Stimulated activated CD4-positive, alpha-beta T cell treated with anti-CD3 and anti-CD28 coated beads, Interleukin-4, amount 100 ng/mL, for 48 hours (primary cell): ENCODE measurements around the gene WDFY4.

Source experiments
- DNase-seq, 2 donors: peaks; one replicate each; pipeline ENCODE4 v3.0.0-alpha.2; 2020; ENCODE audit warnings: low read depth in 2 of 2

The WDFY4 gene

DNA sequence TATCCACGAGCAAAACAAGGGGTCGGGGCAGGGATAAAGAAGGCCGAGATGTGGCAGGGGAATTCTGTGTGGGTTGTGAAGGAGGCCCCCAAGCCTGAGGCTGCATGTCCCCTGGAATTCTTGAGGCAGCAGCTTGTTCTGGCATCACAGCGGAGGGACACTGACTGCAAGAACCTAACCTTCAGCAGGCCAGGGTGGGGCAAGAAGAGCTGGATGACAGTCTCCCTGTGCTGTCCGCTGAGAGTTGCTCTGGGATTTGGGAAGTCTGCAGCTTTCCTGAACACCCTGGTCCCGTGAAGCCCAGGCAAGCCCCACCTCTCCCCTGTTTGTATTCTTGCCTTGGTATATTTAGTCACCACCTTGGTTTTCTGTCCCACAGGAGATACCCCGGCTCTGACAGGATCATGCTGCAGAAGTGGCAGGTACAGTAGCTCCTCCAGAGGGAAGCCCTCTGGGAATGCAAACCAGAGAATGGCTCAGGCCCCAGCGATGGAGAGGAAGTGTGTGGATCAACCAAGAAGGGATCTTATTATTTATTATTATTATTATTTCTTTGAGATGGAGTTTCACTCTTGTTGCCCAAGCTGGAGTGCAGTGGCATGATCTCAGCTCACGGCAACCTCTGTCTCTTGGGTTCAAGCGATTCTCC, 256.9 kb downstream of the WDFY4 start:
- no peak for DNase-seq

DNA sequence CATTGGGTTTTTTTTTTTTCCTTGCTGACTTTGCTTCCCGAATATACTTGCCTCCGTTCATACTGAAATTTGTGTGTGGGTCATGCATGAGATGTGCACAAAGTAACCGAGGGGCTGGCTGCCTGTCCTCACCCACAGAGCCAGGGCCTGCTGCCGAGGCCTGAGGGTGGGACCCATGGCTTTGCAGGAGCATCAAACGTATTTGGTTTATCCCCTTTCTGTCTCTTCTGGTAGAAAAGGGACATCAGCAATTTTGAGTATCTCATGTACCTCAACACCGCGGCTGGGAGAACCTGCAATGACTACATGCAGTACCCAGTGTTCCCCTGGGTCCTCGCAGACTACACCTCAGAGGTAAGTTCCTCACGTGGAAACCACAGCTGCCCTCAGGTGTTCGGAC, 258.4 kb downstream of the WDFY4 start:
- no peak for DNase-seq

DNA sequence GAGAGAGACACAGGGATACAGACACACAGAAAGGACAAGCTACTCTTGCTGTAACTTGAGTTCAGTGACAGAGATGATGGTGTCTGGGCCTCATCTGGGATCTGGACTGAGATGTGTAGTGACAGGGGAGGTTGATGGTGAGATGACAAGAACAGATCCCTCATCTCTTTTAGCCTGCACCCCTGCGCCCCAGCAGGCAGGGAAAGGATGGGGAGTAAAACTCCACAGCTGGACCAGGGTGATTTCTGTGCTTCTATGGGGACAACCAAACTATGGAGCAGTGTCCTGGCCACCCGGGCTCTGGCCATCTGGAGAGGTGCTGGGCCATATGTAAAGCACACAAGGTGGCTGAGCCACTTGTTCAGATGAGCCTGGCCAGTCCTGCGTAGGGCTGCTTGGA, 259.5 kb downstream of the WDFY4 start:
- DNase-seq: no peak

DNA sequence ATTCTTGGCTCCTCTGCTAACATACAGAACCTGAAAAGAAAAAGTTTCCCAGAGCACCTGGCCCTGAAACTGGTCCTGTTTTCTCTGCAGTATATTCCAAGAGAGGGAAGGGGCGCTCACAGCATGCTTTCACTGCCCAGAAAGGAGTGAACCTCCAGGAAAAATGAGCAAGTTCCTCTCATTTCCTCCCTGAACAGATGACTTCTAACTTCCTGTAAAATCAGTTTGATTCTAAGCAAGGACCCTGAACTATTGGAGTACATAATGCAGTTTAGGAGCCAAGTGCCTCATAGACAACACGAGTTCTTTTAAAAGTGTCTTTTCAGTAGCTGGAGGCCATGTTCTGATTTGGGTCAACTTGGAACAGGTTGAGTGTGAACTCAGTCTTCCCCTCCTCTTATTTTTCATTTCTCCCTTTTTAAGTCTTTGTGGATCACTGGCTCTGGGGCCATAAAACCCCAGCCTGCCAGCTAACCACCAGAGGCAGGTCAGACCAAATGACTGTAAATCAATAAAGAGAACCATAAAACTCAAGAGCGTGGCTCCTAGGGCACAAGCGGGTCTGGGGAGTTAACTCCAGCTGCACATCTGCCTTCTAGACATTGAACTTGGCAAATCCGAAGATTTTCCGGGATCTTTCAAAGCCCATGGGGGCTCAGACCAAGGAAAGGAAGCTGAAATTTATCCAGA, 260.9 kb downstream of the WDFY4 start:
- no peak for DNase-seq

DNA sequence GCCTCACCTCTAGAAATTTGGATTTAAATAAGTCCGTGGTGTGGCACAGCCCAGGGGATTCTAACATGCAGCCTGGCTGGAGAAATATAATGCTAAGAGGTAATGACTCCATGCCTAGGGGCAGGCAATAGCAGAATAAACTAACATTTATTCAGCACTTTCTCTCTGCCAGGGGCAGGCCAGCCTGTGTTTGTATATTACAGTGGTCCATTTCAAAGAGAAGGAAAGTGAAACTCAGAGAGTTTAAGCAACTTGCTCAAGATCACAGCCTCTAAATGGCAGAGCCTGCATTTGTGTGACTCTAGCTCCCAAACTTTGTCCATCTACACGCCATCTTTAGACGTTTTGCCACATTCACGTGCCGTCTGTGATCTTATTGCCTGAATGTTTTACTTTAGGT, 261.7 kb downstream of the WDFY4 start:
- no peak for DNase-seq

DNA sequence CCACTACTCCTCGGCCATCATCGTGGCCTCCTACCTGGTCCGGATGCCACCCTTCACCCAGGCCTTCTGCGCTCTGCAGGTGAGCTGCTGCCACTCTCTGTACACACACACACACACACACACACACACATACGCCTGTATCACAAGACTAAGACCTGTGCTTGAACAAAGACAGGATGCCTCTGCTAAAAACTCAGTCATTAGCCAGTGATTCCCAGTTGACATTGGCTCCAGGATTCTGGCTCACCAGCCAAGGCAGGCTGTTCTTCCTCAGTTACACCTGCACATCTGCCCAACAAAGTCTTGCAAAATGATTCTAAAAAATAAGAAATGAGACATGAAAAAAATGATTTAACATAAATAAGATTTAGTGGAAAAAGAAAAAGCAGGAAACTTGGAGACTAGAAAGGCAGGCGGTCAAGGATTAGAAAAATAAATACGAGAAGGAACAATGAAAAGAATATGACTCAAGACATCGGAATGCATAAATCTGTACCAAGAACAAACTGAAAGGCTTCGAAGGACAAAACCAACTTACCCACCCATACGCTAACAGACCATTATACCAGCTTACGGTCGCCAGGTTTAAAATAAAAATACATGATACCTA, 262.3 kb downstream of the WDFY4 start:
- DNase-seq: no peak

DNA sequence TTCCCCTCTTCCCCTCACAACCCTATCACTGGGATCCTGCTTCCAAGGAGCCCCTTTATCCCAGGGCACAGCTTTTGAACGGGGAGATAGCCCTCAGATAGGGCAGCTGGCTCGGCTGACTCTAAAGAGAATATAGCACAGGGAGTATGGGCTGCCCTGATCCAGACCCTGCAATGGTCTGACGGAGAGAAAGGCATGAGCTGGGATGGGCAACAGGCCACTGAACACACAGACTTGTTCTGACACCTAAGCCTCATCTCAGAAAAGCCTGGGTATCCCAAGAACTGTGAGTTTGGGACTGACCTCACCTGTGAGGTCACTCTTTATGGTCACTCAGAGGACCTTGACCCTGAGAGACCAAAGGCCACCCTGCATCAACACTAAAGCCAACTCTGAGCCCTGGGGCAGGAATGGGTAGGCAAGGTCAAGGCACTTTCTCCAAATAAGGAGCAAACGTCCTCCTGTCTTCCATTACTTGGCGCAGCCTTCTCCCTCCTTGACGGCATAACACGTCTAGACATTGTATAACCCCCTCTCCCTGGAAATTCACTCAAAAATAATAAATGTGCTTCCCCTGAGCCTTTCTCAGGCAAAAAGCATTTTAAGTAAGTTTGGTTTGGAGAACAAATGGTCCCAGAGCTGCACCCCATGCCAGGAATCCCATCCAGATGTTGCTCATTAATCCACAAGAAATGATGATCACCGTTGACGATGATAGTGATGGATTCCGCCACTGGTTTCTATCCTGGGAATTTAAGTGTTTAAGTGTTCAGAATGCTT, 263.2 kb downstream of the WDFY4 start:
- no peak for DNase-seq

DNA sequence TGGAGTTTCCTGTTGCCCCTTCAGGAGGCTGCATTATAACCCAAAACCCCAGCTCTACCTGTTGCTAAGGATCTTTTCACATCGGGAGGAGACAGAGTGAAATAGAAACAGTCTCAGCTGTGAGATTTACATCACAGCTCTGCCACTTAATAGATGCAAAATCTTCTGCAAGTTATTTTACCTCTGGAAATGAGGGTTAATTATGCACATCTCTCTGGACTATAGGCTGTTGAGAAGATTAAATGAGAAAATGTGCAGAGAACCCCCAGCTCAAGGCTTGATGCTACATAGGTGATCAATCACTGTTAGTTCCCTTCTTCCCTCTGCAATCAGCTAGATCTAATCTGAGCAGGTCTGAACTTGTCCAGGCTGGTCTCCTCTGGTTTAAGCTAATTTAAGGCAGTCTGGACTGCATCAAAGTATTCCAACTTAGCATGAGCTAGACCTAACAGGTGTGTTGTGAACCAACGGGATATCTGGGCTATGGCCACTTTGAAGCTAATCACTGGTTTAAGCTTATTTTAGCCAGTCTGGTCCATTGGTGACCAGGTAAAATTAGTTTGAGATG, 263.9 kb downstream of the WDFY4 start:
- no peak for DNase-seq

DNA sequence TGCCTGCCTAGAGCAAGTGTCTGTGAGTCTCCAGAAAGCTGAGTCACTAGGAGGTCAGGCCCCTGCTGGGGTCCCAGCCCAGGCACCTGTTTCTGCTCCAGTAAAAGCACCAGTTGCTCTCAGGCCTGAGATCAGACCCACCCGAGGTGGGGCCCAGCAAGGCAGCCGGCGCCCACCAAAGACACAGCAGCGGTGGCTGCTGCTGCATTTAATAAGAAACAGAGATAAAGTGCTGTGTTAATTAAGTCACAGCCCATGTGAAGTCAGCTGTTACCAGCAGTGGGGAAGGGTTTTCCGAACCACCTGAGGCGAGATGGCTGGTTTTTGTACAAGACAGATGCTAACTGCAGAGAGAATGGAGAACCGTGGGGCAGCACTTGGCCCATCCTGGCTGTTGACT, 267.0 kb downstream of the WDFY4 start:
- DNase-seq: no peak

DNA sequence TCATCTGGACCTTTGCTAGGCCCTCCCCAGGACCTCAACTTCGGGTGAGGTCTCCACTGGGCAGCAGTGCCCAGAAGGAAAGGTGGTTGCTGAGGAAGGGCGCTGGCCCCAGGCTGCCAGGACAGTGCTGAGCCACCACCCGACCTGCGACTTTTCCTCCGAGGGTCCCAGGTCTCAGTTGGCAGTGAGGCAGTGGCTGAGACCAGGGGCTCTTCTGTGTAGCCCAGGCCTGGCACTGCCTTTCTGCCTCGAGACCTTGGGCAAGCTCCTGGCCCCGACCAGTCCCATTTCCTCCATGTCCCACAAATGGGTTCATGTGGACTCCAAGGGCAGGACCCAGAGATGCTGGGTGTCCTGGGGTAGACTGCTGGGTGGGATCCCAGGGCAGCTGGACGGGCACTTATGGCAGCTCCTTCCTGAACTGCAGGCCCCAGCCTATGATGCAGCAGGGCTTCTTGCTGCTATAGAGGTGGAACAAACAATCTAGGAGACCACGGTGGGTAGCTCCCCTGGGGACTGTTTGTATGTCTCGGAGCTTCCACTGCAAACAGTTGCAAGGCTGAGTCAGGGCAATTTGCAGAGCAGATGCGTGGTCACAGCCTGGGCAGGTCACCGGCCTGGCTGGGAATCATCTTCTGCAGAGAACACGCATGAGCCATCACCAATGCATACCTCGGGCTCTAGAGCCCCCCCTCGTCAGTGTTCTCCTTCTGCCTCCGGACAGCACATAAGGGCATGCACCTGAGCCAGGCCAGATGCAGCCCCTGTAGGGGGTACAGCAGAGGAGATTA, 272.9 kb downstream of the WDFY4 start:
- DNase-seq: no peak

DNA sequence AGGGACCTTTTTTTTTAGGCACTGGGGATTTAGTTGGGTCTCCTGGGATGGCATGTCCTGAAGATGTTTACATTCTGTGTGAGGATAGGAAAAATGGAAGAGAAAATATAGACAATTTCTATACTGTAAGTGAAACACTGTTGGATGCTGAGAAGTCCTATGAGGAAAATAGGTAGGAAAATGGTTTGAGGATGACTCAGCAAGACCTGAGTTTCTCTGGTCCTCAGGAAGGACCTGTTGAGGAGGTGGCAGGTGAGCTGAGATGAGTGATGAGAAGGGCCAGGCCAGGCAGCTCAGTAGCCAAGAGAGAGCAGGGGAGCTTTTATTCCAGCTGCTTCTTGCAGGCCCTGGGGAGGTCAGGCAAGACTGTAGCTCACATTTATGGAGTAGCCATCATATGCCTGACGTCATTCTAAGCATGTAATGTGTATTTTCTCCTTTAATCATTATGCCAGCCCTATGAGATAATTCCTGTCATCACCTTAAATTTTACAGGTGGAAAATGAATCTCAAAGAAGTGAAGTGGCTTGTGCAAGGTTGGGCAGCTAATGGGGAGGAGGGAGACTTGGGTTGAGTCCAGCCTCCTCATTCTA, 274.0 kb downstream of the WDFY4 start:
- no peak for DNase-seq

DNA sequence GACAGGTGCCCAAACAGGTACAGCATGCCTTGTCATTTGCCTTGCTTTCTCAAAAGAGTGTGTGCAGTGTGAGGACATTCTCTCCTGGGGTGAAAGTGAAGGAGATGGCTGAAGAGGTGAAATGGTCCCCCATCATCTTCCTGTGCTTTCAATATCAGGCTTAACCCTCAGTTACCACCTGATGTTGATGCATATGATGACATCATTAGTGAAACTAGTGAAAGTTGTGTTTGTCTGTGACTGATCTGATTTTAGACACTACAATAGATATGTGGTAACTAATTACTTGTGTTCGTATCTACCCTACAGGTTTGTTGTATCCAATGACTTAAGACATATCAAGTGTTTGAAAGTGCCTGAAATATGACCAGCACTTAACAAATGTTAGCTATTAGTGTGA, 279.4 kb downstream of the WDFY4 start:
- DNase-seq: no peak

DNA sequence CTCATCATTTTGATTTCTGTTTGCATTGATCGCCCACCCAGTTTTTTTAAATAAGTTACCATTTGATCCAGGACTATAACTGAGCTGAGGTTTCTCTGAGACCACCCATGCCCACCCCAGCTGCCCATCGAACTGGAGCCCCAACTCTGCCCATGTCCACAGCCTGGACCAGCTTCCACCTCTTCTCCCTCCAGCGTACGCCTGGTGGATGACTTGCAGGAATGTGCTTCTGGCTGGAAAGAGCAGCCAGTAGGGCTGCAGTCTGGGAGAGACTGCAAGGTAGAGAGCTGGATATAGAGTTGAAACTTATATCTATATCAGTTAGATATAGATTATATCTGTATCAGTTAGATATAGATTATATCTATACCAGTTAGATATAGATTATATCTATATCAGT, 280.8 kb downstream of the WDFY4 start:
- no peak for DNase-seq

DNA sequence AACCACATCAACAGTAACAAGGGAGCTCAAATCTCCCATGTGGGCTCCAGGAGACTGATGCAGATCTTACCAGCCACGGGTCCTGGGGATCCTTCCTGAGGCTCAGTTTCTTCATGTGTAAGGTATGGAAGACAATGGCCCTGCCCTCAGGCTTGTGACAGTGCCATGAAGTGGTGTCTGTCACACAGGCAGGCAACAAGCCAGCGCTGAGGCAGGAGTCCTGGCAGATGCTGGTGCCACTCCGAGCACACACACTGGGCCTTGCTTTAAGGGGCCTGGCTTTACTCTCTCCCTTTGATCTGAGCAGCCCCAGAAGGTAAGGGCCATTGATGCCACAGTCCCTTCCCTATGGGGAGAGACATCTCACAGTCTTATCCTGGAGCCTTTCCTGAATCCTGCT, 283.4 kb downstream of the WDFY4 start:
- no peak for DNase-seq

DNA sequence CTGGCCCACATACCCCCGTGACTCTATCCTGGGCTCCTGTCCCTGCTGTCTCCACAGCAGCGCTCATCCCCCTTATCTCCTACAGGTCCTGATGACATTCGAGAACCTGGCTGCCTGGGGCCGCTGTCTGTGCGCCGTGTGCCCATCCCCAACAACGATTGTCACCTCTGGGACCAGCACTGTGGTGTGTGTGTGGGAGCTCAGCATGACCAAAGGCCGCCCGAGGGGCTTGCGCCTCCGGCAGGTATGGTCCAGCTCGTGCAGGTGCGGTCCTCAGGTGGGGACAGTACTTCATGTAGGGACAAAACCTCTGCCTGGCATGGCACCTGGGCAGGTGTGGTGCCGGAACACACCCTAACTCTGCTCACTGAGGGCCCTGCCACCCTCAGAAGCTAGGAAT, 285.4 kb downstream of the WDFY4 start:
- DNase-seq: no peak

DNA sequence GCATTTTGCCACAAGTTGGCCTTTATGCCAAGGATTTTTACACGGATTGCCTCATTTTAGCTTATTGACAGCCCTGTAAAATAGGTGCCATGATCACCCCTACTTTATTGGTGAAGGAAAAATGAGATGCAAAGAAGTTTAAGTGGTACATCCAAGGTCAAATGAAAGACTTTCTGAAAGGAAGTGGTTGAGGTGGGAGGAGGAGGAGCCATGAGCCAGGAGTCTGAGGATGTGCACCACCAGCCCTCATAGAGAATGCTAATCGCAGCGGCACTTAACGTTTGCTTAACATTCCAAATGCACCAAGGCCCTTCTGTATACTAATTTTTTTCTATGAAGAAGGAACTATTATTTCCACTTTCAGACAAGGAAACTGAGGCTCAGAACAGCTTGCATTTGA, 286.0 kb downstream of the WDFY4 start:
- DNase-seq: no peak

DNA sequence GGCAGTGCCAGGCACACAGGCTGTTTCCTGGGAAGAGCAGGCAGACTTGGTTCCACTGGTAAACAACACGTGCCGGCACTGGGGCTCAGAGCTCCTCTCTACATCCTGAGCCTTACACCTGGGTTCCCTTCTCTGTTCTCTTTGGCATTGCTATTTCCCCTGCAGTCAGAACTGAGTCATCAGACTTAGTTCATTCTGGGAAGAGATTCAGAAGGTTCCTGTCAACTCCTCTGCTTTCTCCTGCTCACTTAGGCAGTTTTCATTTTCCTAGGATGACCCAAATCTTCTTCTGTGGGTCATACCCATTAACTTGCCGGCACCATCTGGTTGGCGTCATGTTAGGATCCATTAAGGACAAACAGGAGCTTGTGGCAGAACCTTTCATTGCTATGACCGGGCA, 288.4 kb downstream of the WDFY4 start:
- DNase-seq: no peak

DNA sequence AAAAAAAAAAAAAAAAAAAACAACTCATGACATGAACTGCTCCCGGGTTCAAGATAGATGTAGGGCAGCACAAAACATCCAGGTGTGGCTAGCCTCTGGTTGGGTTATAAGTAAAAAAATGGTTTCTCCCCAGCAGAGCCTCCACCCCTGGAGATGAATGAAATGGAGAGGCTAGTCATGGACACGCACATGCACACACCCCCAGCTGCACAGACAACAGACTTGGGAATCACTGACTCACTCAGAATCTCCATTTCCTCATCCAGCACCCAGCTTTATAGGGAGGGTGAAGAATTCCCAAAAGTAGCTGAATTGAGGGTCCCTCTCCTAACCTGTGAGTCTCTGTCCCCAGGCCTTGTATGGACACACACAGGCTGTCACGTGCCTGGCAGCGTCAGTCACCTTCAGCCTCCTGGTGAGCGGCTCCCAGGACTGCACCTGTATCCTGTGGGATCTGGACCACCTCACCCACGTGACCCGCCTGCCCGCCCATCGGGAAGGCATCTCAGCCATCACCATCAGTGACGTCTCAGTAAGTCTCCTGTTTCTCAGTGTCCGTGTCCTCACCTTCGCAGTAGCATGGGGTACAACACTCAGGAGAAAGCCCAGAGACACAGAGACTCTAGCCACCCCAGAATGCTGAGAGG, 290.0 kb downstream of the WDFY4 start:
- no peak for DNase-seq

DNA sequence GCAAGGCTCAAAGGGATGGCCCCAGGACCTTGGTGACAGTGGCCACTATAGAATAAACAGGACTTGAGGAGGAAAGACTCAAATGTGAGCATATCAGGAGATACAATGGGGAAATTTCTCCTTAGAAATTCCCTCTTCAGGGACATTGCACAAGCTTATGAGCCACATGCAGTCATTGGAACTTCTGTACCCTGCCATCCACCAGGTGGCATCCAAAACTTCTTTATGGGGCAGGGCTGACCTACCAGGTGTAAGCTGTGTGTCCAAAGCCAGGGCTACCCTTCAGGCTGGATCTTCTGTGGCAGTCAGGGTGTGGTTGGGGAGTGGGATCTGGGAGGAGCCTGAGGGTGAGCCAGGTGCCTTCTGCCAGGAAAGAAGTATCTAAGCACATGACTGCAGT, 291.5 kb downstream of the WDFY4 start:
- DNase-seq: no peak

DNA sequence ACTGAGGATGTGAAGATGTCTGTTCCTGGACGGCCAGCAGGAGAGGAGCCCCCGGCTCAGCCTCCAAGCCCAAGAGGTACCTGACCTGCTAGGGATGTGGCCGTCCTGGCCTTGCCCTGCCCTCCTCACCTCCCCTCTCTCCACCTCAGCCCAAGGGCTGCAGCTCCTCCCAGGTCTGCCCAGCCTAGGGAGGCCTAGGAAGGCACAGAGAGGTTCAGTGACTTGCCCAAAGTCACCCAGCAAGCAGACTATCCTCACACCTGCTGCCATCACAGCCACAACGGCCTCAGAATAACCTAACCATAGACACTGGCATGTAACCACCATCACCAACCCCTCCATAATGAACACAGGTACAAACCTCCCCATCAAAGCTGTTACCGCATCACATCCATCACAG, 293.6 kb downstream of the WDFY4 start:
- no peak for DNase-seq
